Mesenchymal stem cell (in vitro differentiated cells and primary cell): Measurements from ENCODE around the gene CCT6A.
"Not testable (repeated sequence)": the region's sequence is repeated elsewhere in the genome, so short reads cannot be mapped to it uniquely, and the experiment has no call there.

Source experiments
- DNase-seq: peaks from one replicate; pipeline ENCODE4 v3.0.0-alpha.2; 2013
- H2AFZ ChIP-seq: one replicate; pipeline ENCODE4 v1.6.1; 2013; ENCODE audit warnings: low read depth, mild to moderate bottlenecking, control low read depth, inconsistent platforms, low read length, moderate library complexity
- H2AK5ac ChIP-seq: 2 replicates; pipeline ENCODE4 v1.6.1; 2013; ENCODE audit warnings: low read length, moderate library complexity, mild to moderate bottlenecking, inconsistent platforms; ENCODE audit not compliant: severe bottlenecking
- H2BK120ac ChIP-seq: one replicate; pipeline ENCODE4 v1.6.1; 2013; ENCODE audit warnings: low read depth, mild to moderate bottlenecking, inconsistent platforms, low read length, moderate library complexity
- H2BK12ac ChIP-seq, 2 experiments: one replicate each; pipeline ENCODE4 v1.6.1; 2013; ENCODE audit warnings: inconsistent platforms in 2 of 2, low read length in 2 of 2, mild to moderate bottlenecking in 2 of 2, moderate library complexity in 2 of 2, control low read depth in 1 of 2
- H2BK15ac ChIP-seq: one replicate; pipeline ENCODE4 v1.6.1; 2013; ENCODE audit warnings: mild to moderate bottlenecking, low read depth, inconsistent platforms; ENCODE audit not compliant: poor library complexity, severe bottlenecking
- H2BK5ac ChIP-seq: 2 replicates; pipeline ENCODE4 v1.6.1; 2013; ENCODE audit warnings: low read depth, mild to moderate bottlenecking, low read length, control low read depth, inconsistent platforms; ENCODE audit not compliant: poor library complexity, severe bottlenecking
- H3K14ac ChIP-seq, 2 experiments: one replicate each; pipeline ENCODE4 v1.6.1; 2013; ENCODE audit warnings: inconsistent platforms in 2 of 2, low read length in 2 of 2, control low read depth in 1 of 2, mild to moderate bottlenecking in 1 of 2, moderate library complexity in 1 of 2
- H3K18ac ChIP-seq, 2 experiments: one replicate each; pipeline ENCODE4 v1.6.1; 2013; ENCODE audit warnings: inconsistent platforms in 2 of 2, low read length in 2 of 2, control low read depth in 1 of 2, low read depth in 1 of 2, mild to moderate bottlenecking in 1 of 2
- H3K23ac ChIP-seq, 2 experiments: one replicate each; pipeline ENCODE4 v1.6.1; 2013; ENCODE audit warnings: inconsistent platforms in 2 of 2, low read length in 2 of 2, mild to moderate bottlenecking in 2 of 2, moderate library complexity in 2 of 2, control low read depth in 1 of 2
- H3K27ac ChIP-seq: 2 replicates; pipeline ENCODE4 v1.5.1; 2013; ENCODE audit warnings: mild to moderate bottlenecking, moderate library complexity, low read length, control low read depth, inconsistent platforms; ENCODE audit not compliant: poor library complexity, severe bottlenecking
- H3K27me3 ChIP-seq, 2 experiments: 2 replicates each; pipeline versions ENCODE4 v1.6.1 to v1.7.0; 2013; ENCODE audit warnings: low read length in 2 of 2, mild to moderate bottlenecking in 2 of 2, moderate library complexity in 2 of 2, control low read depth in 1 of 2, inconsistent platforms in 1 of 2; ENCODE audit not compliant: control insufficient read depth in 1 of 2, insufficient read depth in 1 of 2
- H3K36me3 ChIP-seq, 2 experiments: 2 replicates each; pipeline versions ENCODE4 v1.6.1 to v1.7.0; 2013; ENCODE audit warnings: low read length in 2 of 2, control low read depth in 1 of 2, inconsistent platforms in 1 of 2, low read depth in 1 of 2, mild to moderate bottlenecking in 1 of 2; ENCODE audit not compliant: insufficient read depth in 2 of 2, control insufficient read depth in 1 of 2
- H3K4ac ChIP-seq, 2 experiments: one replicate each; pipeline ENCODE4 v1.6.1; 2013; ENCODE audit warnings: inconsistent platforms in 2 of 2, low read length in 2 of 2, mild to moderate bottlenecking in 2 of 2, moderate library complexity in 2 of 2, control low read depth in 1 of 2, low read depth in 1 of 2
- H3K4me1 ChIP-seq: 2 replicates; pipeline ENCODE4 v1.6.1; 2013; ENCODE audit warnings: low read depth, low read length, control low read depth; ENCODE audit not compliant: control insufficient read depth, insufficient read depth
- H3K4me2 ChIP-seq: 2 replicates; pipeline ENCODE4 v1.6.1; 2013; ENCODE audit warnings: low read length, mild to moderate bottlenecking, inconsistent platforms; ENCODE audit not compliant: poor library complexity, severe bottlenecking
- H3K4me3 ChIP-seq, 2 experiments: 2 replicates each; pipeline versions ENCODE4 v1.5.1 to v1.7.0; 2013; ENCODE audit warnings: low read length in 2 of 2, mild to moderate bottlenecking in 2 of 2, control low read depth in 1 of 2, low read depth in 1 of 2; ENCODE audit not compliant: insufficient read depth in 1 of 2
- H3K79me1 ChIP-seq: replicated peaks from 2 replicates; pipeline ENCODE4 v1.6.1; 2013; ENCODE audit warnings: mild to moderate bottlenecking, control low read depth, low read length, inconsistent platforms; ENCODE audit not compliant: poor library complexity, severe bottlenecking
- H3K9ac ChIP-seq: 2 replicates; pipeline ENCODE4 v1.7.0; 2013; ENCODE audit warnings: mild to moderate bottlenecking, low read length, moderate library complexity
- H3K9me3 ChIP-seq: 2 replicates; pipeline ENCODE4 v1.7.0; 2013; ENCODE audit warnings: mild to moderate bottlenecking, low read length; ENCODE audit not compliant: control insufficient read depth
- H4K8ac ChIP-seq: one replicate; pipeline ENCODE4 v1.6.1; 2013; ENCODE audit warnings: inconsistent platforms, mild to moderate bottlenecking, low read length, moderate library complexity
- H4K91ac ChIP-seq: one replicate; pipeline ENCODE4 v1.6.1; 2013; ENCODE audit warnings: mild to moderate bottlenecking, low read length, inconsistent platforms
- WGBS: methylation state at CpG from one replicate; pipeline ENCODE4 v1.1.7; 2013; ENCODE audit warnings: mixed read lengths; 5-methylcytosine and 5-hydroxymethylcytosine counted together

Gene CCT6A

GRCh38 chr7:56045758-56046157, 5.8 kb upstream of the CCT6A start:
- not testable (repeated sequence) for H2BK5ac ChIP-seq, H3K4ac ChIP-seq, H3K9ac ChIP-seq, H4K8ac ChIP-seq, H2BK15ac ChIP-seq, H3K23ac ChIP-seq, H2BK120ac ChIP-seq, H2BK12ac ChIP-seq, H3K4me3 ChIP-seq, H3K27ac ChIP-seq, H3K27me3 ChIP-seq, H4K91ac ChIP-seq, DNase-seq, H3K4me2 ChIP-seq, H3K18ac ChIP-seq, H3K9me3 ChIP-seq, H2AFZ ChIP-seq, H2AK5ac ChIP-seq, H3K36me3 ChIP-seq, H3K14ac ChIP-seq
- Histone ChIP-seq H3K79me1 (peaks cover 12% of the 10 kb centered on the region), H3K4me1 (peaks cover 16% of the 10 kb centered on the region)
- WGBS: 92% methylated on average over 2 of the region's 2 CpGs

- Histone ChIP-seq H3K4me1 (peaks cover 16% of the 10 kb centered on the region), H3K9me3 (no peaks in the 10 kb centered on the region), H2AK5ac (peak overlapping the region; percentile 2), H2AFZ (no peak overlapping the region), H3K27me3 (no peaks in the 10 kb centered on the region), H3K23ac (no peak overlapping the region), H3K4me3 (no peak overlapping the region), H3K27ac (peak overlapping the region; percentile 90), H2BK5ac (peak overlapping the region; percentile 92), H3K4me2 (no peak overlapping the region), H3K9ac (peak overlapping the region; percentile 9), H2BK15ac (no peak overlapping the region), H3K4ac (peak overlapping the region; percentile 75 to 91), H3K36me3 (peaks cover 0 to 4% of the 10 kb centered on the region in 2 experiments), H4K91ac (peak overlapping the region; percentile 90), H3K14ac (no peak overlapping the region), H2BK120ac (no peak overlapping the region), H2BK12ac (peak overlapping the region in 1 of 2 experiments; percentile 54), H4K8ac (peak overlapping the region; percentile 12), H3K18ac (peak overlapping the region; percentile 62 to 83), H3K79me1 (peaks cover 8% of the 10 kb centered on the region)
- DNase-seq: peak; percentile 94
- WGBS: 7% methylated on average over 1 of the region's 5 CpGs
These were observed 4.7 kb upstream of the CCT6A start for GRCh38 chr7:56046721-56047445.

GRCh38 chr7:56047446-56048116, 4.0 kb upstream of the CCT6A start:
- H4K8ac ChIP-seq, H3K9me3 ChIP-seq, H3K23ac ChIP-seq, H3K27me3 ChIP-seq, H3K14ac ChIP-seq, H3K36me3 ChIP-seq, DNase-seq, H2BK15ac ChIP-seq, H2BK120ac ChIP-seq, H3K4me2 ChIP-seq, H2AK5ac ChIP-seq, H2AFZ ChIP-seq, H3K79me1 ChIP-seq, H3K4me3 ChIP-seq: not testable (repeated sequence)
- Histone ChIP-seq H3K9ac (peak overlapping the region; percentile 9), H3K4ac (peak overlapping the region in 1 of 2 experiments; percentile 49), H2BK5ac (peak overlapping the region; percentile 92), H3K27ac (peak overlapping the region; percentile 90), H3K4me1 (peaks cover 16% of the 10 kb centered on the region), H4K91ac (peak overlapping the region; percentile 43), H3K18ac (peak overlapping the region in 1 of 2 experiments; percentile 34), H2BK12ac (peak overlapping the region in 1 of 2 experiments; percentile 72)
- 90% methylated on average over 11 of the region's 11 CpGs for WGBS

- peaks cover 4% of the 10 kb centered on the region for H3K79me1 ChIP-seq
These were observed 3.3 kb upstream of the CCT6A start for GRCh38 chr7:56048245-56048644.

More at GRCh38 chr7:56048245-56048644, 3.3 kb upstream of the CCT6A start:
- Histone ChIP-seq H3K4me2 (no peak overlapping the region), H2AK5ac (no peak overlapping the region), H2BK120ac (no peak overlapping the region), H3K4ac (no peak overlapping the region), H3K9ac (no peak overlapping the region), H2BK15ac (no peak overlapping the region), H3K4me3 (no peak overlapping the region), H2BK12ac (no peak overlapping the region), H3K36me3 (peaks cover under 1 to 6% of the 10 kb centered on the region in 2 experiments), H2BK5ac (no peak overlapping the region), H4K91ac (no peak overlapping the region), H3K14ac (no peak overlapping the region), H3K27ac (peak overlapping the region; percentile 90), H3K18ac (no peak overlapping the region), H3K23ac (no peak overlapping the region), H3K27me3 (no peaks in the 10 kb centered on the region), H3K9me3 (no peaks in the 10 kb centered on the region), H2AFZ (no peak overlapping the region), H4K8ac (no peak overlapping the region), H3K4me1 (peaks cover 20% of the 10 kb centered on the region)
- WGBS: 100% methylated on average over 1 of the region's 1 CpG
- DNase-seq: no peak
